PC-9 (cell line): ENCODE data around the gene DHFR.

Source experiments
- CTCF ChIP-seq: fragments of 200-600 bp; sonication (generic); conservative IDR thresholded peaks from 2 replicates; pipeline ENCODE4 v1.6.1; 2017; ENCODE audit warnings: mixed run types, antibody characterized with exemption, mild to moderate bottlenecking, moderate library complexity
- EZH2 ChIP-seq: fragments of 200-600 bp; sonication (generic); IDR thresholded peaks from 2 replicates; pipeline ENCODE4 v1.8.0; 2017; ENCODE audit warnings: antibody characterized with exemption, low read depth

GRCh38 chr5:80644900-80645299 lies 9.9 kb downstream of the DHFR start:
- TF ChIP-seq CTCF (no peak), EZH2 (no peak)
